CD4-positive, alpha-beta T cell (primary cell): ENCODE measurements around the gene ZNF318. TPM values are rescaled to one million over a fixed set of nuclear protein-coding genes. Genes with fewer than 3 reads are reported as not detected.

Experiments
- ATAC-seq: fragments of 200-7000 bp; cut with Tn5 transposase; one replicate; pipeline ENCODE4 v1.10.0; 2022; ENCODE audit warnings: mild to moderate bottlenecking; ENCODE audit not compliant: poor library complexity
- CTCF ChIA-PET: fragments of 350-600 bp; sonication (Branson Sonifier 250); formaldehyde crosslinking; loops from one replicate; lab custom pipeline; 2021; ENCODE audit warnings: antibody characterized with exemption, inconsistent platforms; lab: Charles Lee
- POLR2A ChIA-PET: fragments of 350-600 bp; sonication (Branson Sonifier 250); formaldehyde crosslinking; loops from one replicate; lab custom pipeline; 2021; ENCODE audit warnings: antibody characterized with exemption, inconsistent platforms; lab: Charles Lee
- DNase-seq, 14 experiments: peaks; one replicate each; pipeline ENCODE4 v3.0.0-alpha.2; 2013 to 2020; ENCODE audit warnings: mixed read lengths in 2 of 14
- H3K27ac ChIP-seq, 2 donors: one replicate each; pipeline versions ENCODE4 v1.5.1 to v1.7.0; 2013; ENCODE audit warnings: low read length in 2 of 2, low read depth in 1 of 2, mild to moderate bottlenecking in 1 of 2
- H3K27me3 ChIP-seq, 2 experiments: 1 replicate in 1 of 2; 2 replicates in 1 of 2; pipeline versions ENCODE4 v1.6.1 to v1.7.0; 2013; ENCODE audit warnings: low read length in 2 of 2, control low read depth in 1 of 2, mild to moderate bottlenecking in 1 of 2, moderate library complexity in 1 of 2; ENCODE audit not compliant: insufficient read depth in 2 of 2, control insufficient read depth in 1 of 2
- H3K36me3 ChIP-seq: one replicate; pipeline ENCODE4 v1.6.1; 2013; ENCODE audit warnings: low read length, control low read depth; ENCODE audit not compliant: insufficient read depth
- H3K4me1 ChIP-seq: one replicate; pipeline ENCODE4 v1.6.1; 2013; ENCODE audit warnings: low read length, control low read depth; ENCODE audit not compliant: insufficient read depth
- H3K4me3 ChIP-seq: one replicate; pipeline ENCODE4 v1.5.1; 2013; ENCODE audit warnings: mild to moderate bottlenecking, low read length, moderate library complexity
- H3K9me3 ChIP-seq, 2 experiments: 1 replicate in 1 of 2; 2 replicates in 1 of 2; pipeline versions ENCODE4 v1.6.1 to v1.7.0; 2013; ENCODE audit warnings: low read length in 2 of 2, mild to moderate bottlenecking in 2 of 2, control low read depth in 1 of 2, moderate library complexity in 1 of 2; ENCODE audit not compliant: control insufficient read depth in 1 of 2, insufficient read depth in 1 of 2
- H3K27ac Mint-ChIP-seq: one replicate; pipeline ENCODE4 v1.8.0; 2020; ENCODE audit warnings: mixed read lengths
- H3K27me3 Mint-ChIP-seq: one replicate; pipeline ENCODE4 v1.8.0; 2021; ENCODE audit warnings: mixed read lengths
- H3K36me3 Mint-ChIP-seq: one replicate; pipeline ENCODE4 v1.8.0; 2021; ENCODE audit warnings: low read depth, mixed read lengths
- H3K4me1 Mint-ChIP-seq: one replicate; pipeline ENCODE4 v1.8.0; 2021; ENCODE audit warnings: low read depth, mixed read lengths
- H3K4me3 Mint-ChIP-seq: one replicate; pipeline ENCODE4 v1.8.0; 2020; ENCODE audit warnings: mild to moderate bottlenecking, mixed read lengths
- H3K9me3 Mint-ChIP-seq: one replicate; pipeline ENCODE4 v1.8.0; 2020; ENCODE audit warnings: mixed read lengths
- CTCF ChIP-seq: fragments of 200-600 bp; IDR thresholded peaks from one replicate; pipeline ENCODE4 v1.8.0; 2022; ENCODE audit warnings: antibody characterized with exemption, mild to moderate bottlenecking
- intact Hi-C, 2 experiments: fragments of 100-400 bp; cut with DNase I in 1 of 2; cut with micrococcal nuclease in 1 of 2; formaldehyde crosslinking; loops; one replicate each; pipeline versions ENCODE4 v1.15.1 to v1.9.0; 2023 to 2025; cut with DNase I, micrococcal nuclease
- total RNA-seq, 174 experiments: library from RNA in 2 of 174; stranded (reverse) in 2 of 174; gene quantifications; one replicate each; pipeline ENCODE4 v1.2.3 and lab custom pipeline; 2021 to 2026

The ZNF318 gene
- total RNA-seq, 2 experiments from 2014 or later: 20.4 TPM

GRCh38 chr6:43338243-43338642, 31.2 kb downstream of the ZNF318 start:
- POLR2A ChIA-PET: interaction anchor here (1.0 kb wide), 1 partner anchor 31 kb away, joined by 4 read pairs; the partner anchor contains the start of gene ZNF318
- H3K36me3 ChIP-seq: peaks cover 63% of the 10 kb centered on the region
- Mint-ChIP-seq H3K36me3 (peaks cover 81% of the 10 kb centered on the region), H3K27ac (peak overlapping the region; percentile 2), H3K4me1 (peaks cover 9% of the 10 kb centered on the region), H3K27me3 (no peaks in the 10 kb centered on the region), H3K9me3 (no peaks in the 10 kb centered on the region), H3K4me3 (no peak overlapping the region)
- no peak for DNase-seq
- H3K9me3 ChIP-seq: no peaks in the 10 kb centered on the region
- H3K27me3 ChIP-seq: no peaks in the 10 kb centered on the region
- CTCF ChIA-PET: no interaction called here
- TF ChIP-seq CTCF: no peak
- H3K27ac ChIP-seq: no peak overlapping the region
- ATAC-seq: no peak
- no peak overlapping the region for H3K4me3 ChIP-seq
- no peaks in the 10 kb centered on the region for H3K4me1 ChIP-seq
- intact Hi-C loops: loop anchor here in 1 of 2 experiments (5.0 to 10.0 kb wide), 2 partner anchors 71 to 433 kb away; no protein-coding TSS in a partner anchor

DNA sequence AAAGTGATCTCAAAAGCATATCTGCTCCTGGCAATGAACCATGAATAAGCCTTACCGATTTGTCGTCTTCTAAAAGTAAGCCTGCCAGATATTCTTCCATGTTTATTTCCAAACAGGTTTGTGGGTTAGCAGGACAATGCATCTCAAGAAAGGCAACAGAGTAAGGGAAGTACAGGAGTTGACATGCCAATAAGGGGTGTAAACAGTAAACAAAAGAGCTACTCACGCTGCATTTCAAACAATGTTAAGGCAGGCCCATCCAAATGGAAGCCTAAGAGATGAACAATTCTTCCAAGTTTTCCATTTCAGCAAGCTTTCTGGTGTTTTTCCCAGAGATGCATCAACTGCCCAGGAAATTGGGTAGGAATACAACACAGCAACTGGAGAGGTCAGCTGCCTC, 33.1 kb downstream of the ZNF318 start:
- H3K27me3 Mint-ChIP-seq: no peaks in the 10 kb centered on the region
- ChIA-PET CTCF (interaction anchor here (1.0 kb wide), 1 partner anchor 8 kb away, joined by 3 read pairs; no protein-coding TSS in a partner anchor), POLR2A (no interaction called here)
- peaks cover 62% of the 10 kb centered on the region for H3K36me3 Mint-ChIP-seq
- Histone ChIP-seq H3K4me1 (peaks cover 6% of the 10 kb centered on the region), H3K36me3 (peaks cover 44% of the 10 kb centered on the region), H3K4me3 (no peak overlapping the region), H3K27me3 (no peaks in the 10 kb centered on the region), H3K9me3 (no peaks in the 10 kb centered on the region), H3K27ac (no peak overlapping the region)
- DNase-seq: no peak
- H3K9me3 Mint-ChIP-seq: no peaks in the 10 kb centered on the region
- no peak for TF ChIP-seq CTCF
- no peak for ATAC-seq
- no peak overlapping the region for H3K4me3 Mint-ChIP-seq
- H3K4me1 Mint-ChIP-seq: peaks cover 19% of the 10 kb centered on the region
- intact Hi-C loops: loop anchor here in 1 of 2 experiments (5.0 to 10.0 kb wide), 2 partner anchors 69 to 432 kb away; no protein-coding TSS in a partner anchor
- H3K27ac Mint-ChIP-seq: no peak overlapping the region

DNA sequence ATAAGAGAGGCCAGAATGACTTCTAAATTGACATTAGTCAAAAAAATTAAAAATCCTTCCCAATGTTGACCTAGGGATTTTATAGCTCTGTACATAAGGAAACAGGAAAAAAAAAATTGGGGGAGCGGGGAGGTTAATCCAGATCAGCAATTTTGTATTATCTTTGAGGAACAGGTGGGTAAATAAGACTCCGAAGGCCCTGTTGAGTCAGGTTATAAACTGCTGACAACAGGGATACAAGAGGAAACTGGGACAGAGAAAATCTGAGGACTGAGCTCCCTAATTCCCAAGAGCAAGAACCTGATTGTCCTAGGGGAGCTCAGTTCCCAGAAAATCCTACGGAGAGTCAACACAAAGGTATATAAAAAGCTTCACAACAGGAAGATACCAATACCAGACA, 34.0 kb downstream of the ZNF318 start:
- intact Hi-C loops: loop anchor here in 1 of 2 experiments (5.0 to 10.0 kb wide), 2 partner anchors 68 to 431 kb away; no protein-coding TSS in a partner anchor
- peaks cover 12% of the 10 kb centered on the region for H3K4me1 ChIP-seq
- no peaks in the 10 kb centered on the region for H3K27me3 ChIP-seq
- H3K9me3 ChIP-seq: no peaks in the 10 kb centered on the region
- ATAC-seq (no peak), DNase-seq (no peak)
- H3K36me3 ChIP-seq: peaks cover 35% of the 10 kb centered on the region
- ChIA-PET POLR2A (no interaction called here), CTCF (no interaction called here)
- no peak overlapping the region for H3K4me3 ChIP-seq
- Mint-ChIP-seq H3K4me1 (peaks cover 25% of the 10 kb centered on the region), H3K4me3 (no peak overlapping the region), H3K27me3 (no peaks in the 10 kb centered on the region), H3K36me3 (peaks cover 57% of the 10 kb centered on the region), H3K27ac (peak overlapping the region; percentile 40), H3K9me3 (no peaks in the 10 kb centered on the region)
- H3K27ac ChIP-seq: no peak overlapping the region
- TF ChIP-seq CTCF: no peak
